GM10266 (cell line): ENCODE data around the gene GPR157.

Experiments used
- DNase-seq: peaks from one replicate; pipeline ENCODE4 v3.0.0; 2012; ENCODE audit errors: extremely low spot score
- TF ChIP-seq, protein P1 (sequence below): IDR thresholded peaks from 2 replicates; pipeline ENCODE4 v1.5.1; 2012; ENCODE audit warnings: mild to moderate bottlenecking, low read depth; ENCODE audit not compliant: control insufficient read depth, insufficient read depth; ENCODE audit errors: missing control alignments

Gene GPR157

DNA sequence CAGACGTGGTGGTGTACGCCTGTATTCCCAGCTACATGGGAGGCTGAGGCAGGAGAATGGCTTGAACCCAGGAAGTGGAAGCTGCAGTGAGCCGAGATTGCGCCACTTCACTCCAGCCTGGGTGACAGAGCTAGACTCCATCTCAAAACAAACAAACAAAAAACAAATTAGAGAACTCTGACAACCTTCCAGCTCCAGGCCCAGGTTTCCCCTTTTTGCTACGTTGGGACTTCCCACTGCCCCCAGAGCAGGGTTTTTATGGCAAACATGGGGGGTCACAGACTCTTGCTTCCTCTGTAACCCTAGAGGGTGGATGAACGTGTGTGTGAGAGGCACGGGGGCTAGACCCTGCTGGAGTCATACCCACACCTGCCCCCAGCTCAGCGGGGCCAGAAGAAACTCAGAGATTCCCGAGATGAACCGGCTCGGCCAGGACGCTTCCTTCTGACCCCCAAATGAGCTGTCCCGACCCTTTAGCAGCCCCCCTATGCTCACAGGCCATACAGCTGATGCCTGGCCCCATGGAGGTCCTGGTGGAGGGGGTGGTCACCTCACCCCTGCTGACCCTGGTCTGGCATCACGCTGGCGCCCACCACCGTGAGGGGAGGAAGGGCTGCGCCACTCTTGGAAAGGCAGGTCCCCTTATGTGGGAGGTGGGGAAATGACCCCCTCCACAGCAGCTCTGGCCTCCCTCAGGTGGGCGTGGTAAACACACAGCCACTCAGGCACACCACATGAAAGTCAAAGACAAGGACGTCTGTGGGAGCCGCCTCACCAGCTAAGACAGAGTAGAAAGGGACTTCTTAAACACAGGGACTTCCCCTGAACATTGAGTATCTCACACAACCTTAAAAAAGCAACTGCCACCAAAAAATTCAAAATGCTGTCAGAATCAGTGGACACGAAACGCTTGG is 7.1 kb downstream of the GPR157 start:
- DNase-seq = peak; percentile 77
- TF ChIP-seq, protein P1, sequence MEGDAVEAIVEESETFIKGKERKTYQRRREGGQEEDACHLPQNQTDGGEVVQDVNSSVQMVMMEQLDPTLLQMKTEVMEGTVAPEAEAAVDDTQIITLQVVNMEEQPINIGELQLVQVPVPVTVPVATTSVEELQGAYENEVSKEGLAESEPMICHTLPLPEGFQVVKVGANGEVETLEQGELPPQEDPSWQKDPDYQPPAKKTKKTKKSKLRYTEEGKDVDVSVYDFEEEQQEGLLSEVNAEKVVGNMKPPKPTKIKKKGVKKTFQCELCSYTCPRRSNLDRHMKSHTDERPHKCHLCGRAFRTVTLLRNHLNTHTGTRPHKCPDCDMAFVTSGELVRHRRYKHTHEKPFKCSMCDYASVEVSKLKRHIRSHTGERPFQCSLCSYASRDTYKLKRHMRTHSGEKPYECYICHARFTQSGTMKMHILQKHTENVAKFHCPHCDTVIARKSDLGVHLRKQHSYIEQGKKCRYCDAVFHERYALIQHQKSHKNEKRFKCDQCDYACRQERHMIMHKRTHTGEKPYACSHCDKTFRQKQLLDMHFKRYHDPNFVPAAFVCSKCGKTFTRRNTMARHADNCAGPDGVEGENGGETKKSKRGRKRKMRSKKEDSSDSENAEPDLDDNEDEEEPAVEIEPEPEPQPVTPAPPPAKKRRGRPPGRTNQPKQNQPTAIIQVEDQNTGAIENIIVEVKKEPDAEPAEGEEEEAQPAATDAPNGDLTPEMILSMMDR = no peak

DNA sequence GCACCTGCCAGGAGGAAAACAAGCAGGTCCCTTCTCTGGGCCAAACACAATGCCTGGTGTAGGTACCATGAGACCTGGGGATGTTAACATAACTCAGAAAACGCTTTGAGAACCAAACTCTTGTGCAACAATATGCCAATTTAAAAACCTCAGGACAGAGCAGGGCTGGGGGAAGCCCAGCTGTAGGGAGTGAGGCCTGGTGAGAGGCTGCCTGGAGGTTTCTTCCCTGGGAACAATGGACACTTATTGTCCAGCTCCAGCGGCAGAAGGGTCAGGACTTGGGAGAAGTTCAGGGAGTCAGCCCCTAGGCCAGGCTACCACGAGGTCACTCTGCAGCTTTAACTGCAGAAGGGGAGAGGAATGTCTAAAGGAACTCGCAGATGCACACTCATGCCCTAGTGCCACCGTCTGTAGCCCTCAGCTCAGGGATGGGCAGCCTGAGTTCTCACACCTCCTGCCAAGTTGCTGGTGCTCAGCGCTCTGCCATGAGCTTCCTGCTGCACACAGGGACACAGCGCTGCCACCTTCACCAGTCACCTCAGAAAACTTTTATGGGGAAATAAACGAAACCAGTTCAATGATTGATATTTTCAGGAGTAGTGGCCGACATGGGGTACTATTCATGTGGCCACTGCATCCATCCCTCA is 8.5 kb downstream of the GPR157 start:
- no peak for DNase-seq
- TF ChIP-seq, protein P1 = no peak

DNA sequence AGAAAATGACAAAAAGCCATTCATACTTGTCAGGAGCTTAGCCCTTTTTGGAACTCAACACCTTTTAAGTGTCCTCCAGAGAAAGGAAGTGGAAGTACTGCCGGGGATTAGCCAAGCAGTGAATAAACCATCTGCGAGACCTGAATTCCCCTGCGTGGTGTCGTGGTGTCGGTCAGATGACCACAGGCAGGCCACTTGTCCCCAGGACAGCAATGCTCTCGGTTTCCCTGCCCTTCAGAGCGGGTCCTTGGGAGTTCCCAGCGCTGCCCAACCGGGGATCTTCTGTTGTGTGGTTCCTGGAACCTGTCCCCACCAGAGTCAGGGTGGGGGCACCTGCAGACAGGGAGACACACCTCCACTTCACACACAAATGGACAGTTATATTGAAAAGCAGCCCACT is 9.2 kb downstream of the GPR157 start:
- peak; percentile 41 for DNase-seq
- TF ChIP-seq, protein P1 = no peak

DNA sequence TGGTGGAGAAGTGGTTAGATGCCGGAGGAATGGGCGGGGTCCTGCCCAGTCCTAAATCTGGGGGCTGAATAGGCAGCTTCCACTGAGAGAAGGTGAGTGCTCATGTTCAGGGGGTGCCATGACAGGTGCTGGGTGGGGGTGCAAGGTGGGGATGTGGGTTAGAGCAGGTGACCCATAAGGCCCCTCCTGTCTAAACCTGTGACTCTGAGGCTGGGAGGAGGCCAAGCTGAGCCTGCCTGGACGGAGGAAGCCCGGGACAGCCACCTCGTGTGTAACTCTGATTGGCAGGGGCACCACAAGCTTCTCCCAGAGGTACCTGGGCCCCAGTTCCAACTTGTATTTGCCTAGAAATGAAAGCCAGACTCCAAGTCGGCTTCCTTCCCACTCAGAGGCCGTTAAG is 10.7 kb downstream of the GPR157 start:
- no peak for DNase-seq
- TF ChIP-seq, protein P1 = no peak

DNA sequence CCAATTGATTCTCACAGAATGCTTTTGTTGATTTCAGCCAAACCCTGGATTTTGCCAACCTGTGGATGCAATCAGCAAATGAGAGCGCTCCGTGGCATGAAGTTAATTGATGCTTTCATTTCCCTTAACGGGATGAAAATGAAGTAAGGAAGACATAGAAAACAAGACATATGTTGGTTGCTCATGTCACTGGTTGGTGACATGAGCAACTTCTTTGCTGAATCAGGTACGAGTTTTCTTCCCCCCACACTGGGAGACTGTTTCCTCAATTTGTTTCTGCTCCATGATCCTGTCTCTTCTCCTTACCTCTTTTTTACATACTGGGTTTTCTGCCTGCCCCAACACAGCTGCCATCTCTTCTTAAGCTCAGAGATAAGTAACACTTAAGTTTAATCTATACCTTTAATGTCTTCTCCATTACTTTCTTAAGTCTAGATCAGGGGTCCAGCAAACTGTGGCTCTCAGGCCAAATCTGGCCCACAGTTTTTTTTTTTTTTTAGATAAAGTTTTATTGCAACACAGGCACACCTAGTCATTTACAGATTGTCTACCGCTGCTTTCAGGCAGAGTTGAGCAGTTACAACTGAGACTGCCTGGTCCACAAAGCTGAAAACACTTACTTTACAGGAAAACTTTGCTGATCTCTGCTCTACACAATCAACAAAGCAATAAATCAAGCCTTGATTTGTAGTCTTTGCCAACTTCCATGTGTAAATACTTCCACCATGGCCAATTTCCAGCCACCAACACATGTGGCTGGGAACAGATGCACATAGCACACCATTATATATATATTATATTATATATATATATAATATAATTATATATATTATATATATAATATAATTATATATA is 13.3 kb downstream of the GPR157 start:
- TF ChIP-seq, protein P1 = no peak
- DNase-seq = no peak

DNA sequence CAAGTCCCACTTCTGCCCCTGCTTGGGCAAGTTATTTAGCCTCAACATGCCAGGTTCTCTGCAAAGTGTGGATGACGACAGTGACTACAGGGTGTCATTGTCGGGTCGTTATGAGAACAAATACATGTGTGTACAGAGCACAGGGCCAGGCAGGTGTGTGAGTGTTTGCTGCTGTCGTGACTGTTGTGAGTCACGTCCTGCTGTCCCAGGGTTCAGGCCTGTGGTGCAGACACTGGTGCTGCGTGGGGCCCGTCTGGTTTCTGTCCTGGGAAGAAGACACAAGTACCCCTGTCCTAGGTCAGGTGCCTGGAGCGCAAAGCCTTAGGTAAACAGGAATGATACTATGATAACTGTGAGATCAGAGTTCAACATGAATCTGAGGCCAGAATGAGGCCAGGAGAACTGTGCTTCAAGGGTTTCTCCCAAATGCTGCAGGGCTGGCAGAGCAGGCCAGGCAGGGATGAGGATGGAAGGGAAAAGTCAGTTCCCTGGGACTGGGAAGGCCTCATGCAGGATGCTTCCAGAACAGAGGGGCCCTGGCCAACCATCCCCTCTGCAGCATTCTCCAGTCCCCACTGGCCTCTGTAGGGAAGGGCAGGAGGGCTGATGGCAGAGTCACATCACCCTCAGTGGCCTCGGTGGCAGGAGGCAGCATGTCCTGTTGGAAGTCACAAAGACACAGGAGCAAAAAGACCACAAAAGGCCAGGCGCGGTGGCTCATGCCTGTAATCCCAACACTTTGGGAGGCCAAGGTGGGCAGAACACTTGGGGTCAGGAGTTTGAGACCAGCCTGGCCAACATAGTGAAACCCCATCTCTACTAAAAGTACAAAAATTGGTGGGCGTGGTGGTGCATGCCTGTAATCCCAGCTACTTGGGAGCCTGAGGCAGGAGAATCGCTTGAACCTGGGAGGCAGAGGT is 15.7 kb downstream of the GPR157 start:
- DNase-seq = no peak
- TF ChIP-seq, protein P1 = no peak
